HS-5 (cell line): ENCODE results near the gene PRKAR1A.

ENCODE experiments used
- DNase-seq: peaks from one replicate; pipeline ENCODE4 v3.0.0-alpha.2; 2012; ENCODE audit warnings: low read depth

The PRKAR1A gene

DNA sequence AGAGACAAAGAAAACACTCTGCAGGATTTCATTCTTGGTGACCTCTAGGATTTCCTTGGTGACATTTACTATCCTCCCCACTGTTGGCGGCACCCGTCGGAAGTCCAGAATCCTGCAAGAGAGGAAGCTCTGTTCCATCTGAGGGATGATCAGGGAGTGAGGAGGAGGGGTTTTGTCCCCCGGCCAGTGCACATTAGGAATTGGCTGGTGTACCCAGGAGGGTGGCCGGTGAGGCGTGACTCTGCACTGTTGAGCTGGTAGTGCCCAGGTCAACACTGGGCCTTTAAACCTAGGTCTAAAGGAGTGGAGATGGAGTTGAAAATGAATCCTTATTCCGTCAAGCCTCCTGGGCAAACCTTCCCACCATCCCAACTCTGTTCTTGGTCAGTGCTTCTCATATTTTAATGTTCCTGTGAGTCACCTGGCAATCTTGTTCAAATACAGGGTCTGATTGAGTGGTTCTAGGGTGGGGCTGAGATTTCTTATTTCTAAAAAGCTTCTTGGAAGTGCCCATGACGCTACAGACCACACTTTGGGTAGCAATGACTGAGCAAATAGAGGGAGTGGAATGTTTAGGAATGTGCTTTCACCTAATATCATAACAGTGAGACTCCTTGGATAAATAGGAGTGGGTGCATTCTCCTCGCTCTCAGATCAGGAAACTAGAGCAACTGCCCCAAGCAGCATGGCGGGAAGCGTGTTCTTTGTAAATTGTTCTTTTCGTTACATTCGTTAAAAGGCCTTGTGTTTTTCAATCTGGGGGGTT, 30.7 kb downstream of the PRKAR1A start:
- no peak for DNase-seq

- DNase-seq = no peak
These were observed 32.1 kb downstream of the PRKAR1A start for GRCh38 chr17:68544111-68544915.

DNA sequence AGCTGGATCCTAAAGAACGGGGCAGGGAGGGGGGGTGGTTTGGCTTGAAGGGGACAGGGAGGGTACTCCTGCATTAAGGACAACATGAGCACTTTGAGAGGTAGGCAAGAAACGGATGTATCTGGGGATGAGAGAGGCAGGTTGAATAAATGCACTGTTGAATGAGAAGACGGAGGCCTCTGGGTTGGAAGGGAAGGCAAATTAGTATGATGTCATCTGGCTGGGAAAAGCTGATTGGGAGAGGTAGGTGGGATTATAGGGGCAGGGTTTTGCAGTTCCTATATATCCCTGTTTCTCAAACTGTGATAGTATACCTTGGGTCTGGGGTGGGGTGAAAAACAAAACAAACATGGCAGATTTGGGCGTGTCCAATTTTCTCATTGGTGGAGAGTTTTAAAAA, 44.3 kb downstream of the PRKAR1A start:
- DNase-seq = no peak

DNA sequence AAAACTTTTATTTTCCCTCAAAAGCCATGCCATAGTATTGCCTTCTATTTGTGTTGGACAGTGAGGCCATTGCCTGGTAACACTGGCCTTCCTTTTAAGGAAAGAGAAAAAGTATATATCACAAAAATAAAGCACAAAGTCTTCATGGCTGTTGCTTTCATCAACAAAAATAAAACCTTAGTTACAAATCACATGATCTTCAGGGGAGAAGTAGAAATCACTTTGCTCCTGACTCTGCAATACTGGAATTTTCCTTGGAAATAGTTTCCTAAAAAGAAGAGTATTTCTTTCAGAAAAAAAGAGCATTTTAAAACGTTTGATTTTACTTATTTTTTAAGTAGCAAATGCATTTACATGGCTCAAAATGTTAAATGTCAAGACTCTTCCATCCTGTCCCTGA, 47.1 kb downstream of the PRKAR1A start:
- no peak for DNase-seq

DNA sequence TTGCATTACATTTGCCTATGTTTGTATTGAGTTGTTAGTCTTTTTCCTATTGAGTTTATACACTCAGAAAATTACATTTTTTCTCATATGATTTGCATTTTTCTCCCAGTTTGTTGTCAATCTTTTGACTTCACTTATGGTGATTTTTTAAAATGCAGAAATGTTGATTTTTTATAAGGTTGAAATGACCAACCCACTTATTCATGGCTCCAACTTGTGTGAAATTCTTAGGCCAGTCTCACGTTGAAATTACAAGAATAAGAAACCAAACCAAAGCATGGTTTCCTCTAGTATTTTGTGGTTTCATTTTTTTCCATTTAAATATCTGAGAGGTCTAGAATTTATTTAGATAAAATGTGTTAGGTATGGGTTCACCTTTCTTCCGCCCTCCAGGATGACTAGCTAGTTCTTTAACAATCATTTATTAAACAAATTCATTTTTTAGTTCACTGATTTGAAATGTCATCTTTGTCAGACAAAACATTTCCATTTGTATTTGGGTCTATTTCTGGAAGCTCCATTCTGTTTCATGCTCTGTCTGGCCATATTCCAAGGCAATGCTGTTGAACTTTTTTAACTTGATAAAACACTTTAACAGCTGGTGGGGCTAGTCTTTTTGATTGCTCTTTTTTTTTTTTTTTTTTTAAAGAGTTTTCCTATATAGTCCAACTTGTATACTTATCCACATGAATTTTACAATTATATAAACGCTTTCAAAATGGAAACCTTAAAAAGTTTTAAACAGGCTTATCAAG, 48.9 kb downstream of the PRKAR1A start:
- no peak for DNase-seq

DNA sequence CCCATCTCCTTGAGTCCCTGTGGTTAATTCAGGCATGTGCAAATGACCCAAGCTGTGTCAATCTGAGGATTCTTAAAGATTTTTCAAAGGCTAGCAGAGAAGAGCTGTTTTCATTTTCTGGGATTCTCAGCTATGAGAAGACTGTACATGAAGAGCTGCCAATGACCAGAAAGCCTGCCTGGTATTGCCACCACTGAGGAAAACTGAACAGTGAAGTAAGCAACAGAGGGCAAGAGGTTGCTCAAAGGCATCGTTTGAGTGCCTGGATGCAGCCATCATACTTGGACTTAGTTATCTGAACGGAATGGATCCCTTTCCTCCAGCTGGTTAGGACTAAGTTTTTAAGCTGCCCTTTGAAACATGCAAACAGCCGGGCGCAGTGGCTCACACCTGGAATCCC, 50.5 kb downstream of the PRKAR1A start:
- DNase-seq = no peak

DNA sequence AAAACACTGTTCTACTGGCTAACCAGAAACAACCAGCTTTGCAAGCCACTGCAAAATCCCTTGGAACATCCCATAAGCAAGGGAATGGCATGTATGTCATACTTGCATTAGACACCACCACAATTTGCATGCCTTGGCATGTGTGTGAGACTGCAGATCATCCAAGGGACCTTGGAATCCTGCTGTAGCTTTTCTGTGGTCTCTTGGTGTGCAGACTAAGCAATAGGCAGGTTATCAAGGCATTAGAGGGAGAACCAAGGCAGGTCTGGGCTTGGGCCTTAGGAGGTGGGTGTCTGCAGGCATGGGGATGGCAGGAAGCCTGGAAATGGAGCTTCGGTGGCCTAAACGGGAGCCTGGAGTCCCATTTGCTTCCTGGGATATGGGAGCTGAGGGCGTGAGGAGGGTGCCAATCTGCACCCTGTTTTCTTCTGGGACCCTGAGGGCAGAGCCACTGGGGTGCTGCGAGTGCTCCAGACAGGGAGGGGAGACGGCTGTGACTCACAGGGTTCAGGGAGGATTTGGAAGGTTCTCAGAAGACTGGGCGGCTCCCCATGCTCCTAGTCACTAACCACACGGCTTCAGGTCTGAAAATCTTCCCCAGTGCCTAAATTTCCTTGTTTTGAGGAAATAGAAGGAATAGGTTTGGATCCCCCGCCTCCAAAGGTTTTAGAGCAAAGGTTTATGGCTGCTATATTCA, 52.3 kb downstream of the PRKAR1A start:
- DNase-seq = no peak

- DNase-seq = no peak
These were observed 53.6 kb downstream of the PRKAR1A start for GRCh38 chr17:68565661-68566441.

DNA sequence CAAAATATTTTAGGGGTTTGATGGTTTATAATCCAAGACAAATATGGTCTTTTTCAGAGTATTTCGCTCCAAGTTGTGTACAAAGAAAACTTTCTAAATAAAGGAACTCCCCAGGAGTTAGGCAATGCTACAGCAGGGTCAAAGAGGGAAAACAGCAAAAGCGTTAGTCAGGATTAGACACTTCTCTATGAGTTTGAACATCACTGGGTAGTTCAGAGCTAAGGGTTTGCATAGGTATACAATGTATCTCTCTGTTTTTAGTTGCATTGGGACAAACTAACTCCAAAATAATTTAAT, 54.2 kb downstream of the PRKAR1A start:
- no peak for DNase-seq

- DNase-seq = no peak
These were observed 54.8 kb downstream of the PRKAR1A start for GRCh38 chr17:68567035-68567434.

DNA sequence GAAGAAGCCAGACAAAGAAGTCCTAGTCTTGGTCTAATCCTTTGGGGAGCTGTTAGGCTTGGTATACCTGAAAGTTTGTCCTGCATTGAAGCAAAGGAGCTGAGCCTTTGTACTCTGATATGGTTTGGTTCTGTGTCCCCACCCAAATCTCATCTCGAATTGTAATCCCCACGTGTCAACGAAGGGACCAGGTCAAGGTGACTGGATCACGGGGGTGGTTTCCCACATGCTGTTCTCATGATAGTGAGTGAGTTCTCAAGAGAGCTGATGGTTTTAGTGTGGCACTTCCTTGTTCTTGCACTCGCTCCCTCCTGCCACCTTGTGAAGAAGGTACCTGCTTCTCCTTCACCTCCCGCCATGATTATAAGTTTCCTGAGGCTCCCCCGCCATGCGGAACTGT, 55.4 kb downstream of the PRKAR1A start:
- DNase-seq = no peak

- no peak for DNase-seq
These were observed 56.4 kb downstream of the PRKAR1A start for GRCh38 chr17:68568581-68568980.

DNA sequence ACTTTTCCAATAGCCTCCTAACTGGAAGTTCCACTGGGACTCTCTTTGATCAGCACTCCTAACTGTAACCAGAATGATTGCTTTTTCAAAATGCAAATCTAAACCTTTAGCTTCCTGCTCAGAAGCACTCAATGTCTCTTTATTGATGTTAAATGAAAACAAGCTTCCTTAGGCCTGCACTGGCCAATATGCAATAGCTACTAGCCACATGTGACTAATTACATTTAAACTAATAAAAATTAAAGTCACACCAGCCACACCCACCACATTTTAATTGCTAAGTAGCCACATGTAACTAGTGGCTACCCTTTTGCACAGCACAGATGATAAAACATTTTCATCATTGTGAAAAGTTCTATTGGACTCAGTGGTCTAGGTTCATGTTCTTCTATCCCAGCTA, 57.1 kb downstream of the PRKAR1A start:
- no peak for DNase-seq

GRCh38 chr17:68570526-68570925, 58.3 kb downstream of the PRKAR1A start:
- no peak for DNase-seq

GRCh38 chr17:68572138-68572842, 60.1 kb downstream of the PRKAR1A start:
- DNase-seq = no peak

DNA sequence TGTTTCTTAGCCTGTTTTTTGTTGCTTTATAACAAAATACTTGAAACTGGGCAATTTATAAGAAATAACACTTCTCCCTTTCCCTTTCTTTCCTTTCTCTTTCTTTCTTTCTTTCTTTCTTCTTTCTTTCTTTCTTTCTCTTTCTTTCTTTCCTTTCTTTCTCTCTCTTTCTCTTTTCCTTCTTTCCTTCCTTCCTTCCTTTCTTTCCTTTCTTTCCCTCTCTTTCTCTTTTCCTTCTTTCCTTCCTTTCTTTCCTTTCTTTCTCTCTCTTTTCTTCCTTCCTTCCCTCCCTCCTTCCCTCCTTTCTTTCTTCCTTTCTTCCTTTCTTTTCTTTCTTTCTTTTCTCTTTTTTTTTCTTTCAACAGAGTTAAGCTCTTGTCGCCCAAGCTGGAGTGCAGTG, 61.1 kb downstream of the PRKAR1A start:
- DNase-seq = no peak

GRCh38 chr17:68576137-68576536, 63.9 kb downstream of the PRKAR1A start:
- DNase-seq = no peak

DNA sequence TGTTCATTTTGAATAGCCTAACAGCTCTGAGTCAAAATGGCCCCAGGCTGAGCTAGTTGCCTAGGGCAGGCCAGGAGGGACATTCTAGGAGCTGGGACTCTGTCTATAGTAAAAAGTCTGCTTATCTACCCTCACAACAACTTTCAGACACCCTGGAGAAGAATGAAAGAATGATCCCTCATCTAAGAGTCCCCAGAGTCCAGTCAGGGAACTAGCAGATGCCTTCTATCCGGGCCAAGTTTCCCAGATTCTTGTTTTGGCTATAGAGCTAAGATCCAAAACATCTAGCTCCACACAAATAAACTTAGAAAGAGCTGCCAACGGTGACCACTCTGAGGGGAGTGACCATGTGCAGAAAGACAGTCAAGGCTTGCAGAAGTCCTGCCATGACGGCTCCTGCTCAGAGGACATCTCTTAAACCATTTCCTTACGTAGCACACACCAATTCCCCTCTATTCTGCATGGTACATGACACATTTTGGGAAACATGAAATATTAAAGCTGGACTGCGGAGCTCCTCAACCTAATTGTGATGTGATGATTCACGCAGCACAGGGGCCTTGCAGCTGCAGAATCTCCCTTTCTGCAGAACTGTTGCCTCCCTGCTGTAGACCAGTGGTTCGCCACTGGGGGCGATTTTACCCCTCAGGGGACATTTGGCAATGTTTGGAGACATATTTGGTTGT, 64.7 kb downstream of the PRKAR1A start:
- no peak for DNase-seq

DNA sequence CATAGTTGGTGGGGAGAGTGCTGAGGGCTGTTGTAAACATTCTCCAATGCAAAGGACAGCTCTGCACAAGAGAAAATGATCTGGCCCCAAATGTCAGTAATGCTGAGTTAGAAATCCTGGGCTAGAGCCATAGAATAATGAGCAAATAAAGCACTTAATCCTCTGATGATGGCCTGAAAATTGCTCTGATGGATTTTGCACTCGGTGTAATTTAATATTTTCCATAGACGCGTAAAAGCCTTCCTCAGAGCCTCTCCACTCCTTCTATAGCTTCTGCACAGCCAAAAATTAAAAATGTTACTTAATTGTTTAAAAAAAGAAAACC, 65.2 kb downstream of the PRKAR1A start:
- no peak for DNase-seq

- DNase-seq = no peak
These were observed 66.0 kb downstream of the PRKAR1A start for GRCh38 chr17:68578236-68578635.
